GM23338 (cell line): ENCODE measurements around the gene CYTH3. TPM values are rescaled to one million over a fixed set of nuclear protein-coding genes. Genes with fewer than 3 reads are reported as not detected.

ENCODE experiments used
- ATAC-seq: fragments of 200-7000 bp; cut with Tn5 transposase; 3 replicates; pipeline ENCODE4 v1.9.1; 2020
- DNase-seq: peaks from one replicate; pipeline ENCODE4 v3.0.0-alpha.2; 2015; ENCODE audit warnings: low spot score
- H2AFZ ChIP-seq: fragments of 200-600 bp; sonication (generic); 2 replicates; pipeline ENCODE4 v1.8.0; 2016; ENCODE audit warnings: antibody characterized with exemption, mild to moderate bottlenecking, moderate library complexity
- H3F3A ChIP-seq: fragments of 200-600 bp; sonication (generic); replicated peaks from 2 replicates; pipeline ENCODE4 v1.8.0; 2017; ENCODE audit warnings: antibody characterized with exemption, mixed run types, low read depth
- H3K27ac ChIP-seq: fragments of 200-600 bp; sonication (generic); 2 replicates; pipeline ENCODE4 v1.6.1; 2016; ENCODE audit warnings: low read depth
- H3K27me3 ChIP-seq: fragments of 200-600 bp; sonication (generic); 2 replicates; pipeline ENCODE4 v1.8.0; 2016; ENCODE audit warnings: mild to moderate bottlenecking, mixed run types, moderate library complexity; ENCODE audit not compliant: insufficient read depth
- H3K36me3 ChIP-seq: fragments of 200-600 bp; sonication (generic); 2 replicates; pipeline ENCODE4 v1.8.0; 2016; ENCODE audit warnings: mild to moderate bottlenecking; ENCODE audit not compliant: insufficient read depth
- H3K4me1 ChIP-seq: fragments of 200-600 bp; sonication (generic); 2 replicates; pipeline ENCODE4 v1.8.0; 2016; ENCODE audit warnings: mild to moderate bottlenecking, moderate library complexity; ENCODE audit not compliant: insufficient read depth
- H3K4me2 ChIP-seq: fragments of 200-600 bp; sonication (generic); 2 replicates; pipeline ENCODE4 v1.7.1; 2017; ENCODE audit warnings: mixed run types
- H3K4me3 ChIP-seq: fragments of 200-600 bp; sonication (generic); 2 replicates; pipeline ENCODE4 v1.6.1; 2016; ENCODE audit warnings: mixed run types
- H3K79me2 ChIP-seq: fragments of 200-600 bp; sonication (generic); replicated peaks from 2 replicates; pipeline ENCODE4 v1.8.0; 2017; ENCODE audit warnings: mild to moderate bottlenecking; ENCODE audit not compliant: insufficient read depth
- H3K9me2 ChIP-seq: fragments of 200-600 bp; sonication (generic); 2 replicates; pipeline ENCODE4 v1.8.0; 2017; ENCODE audit not compliant: insufficient read depth
- H4K20me1 ChIP-seq: fragments of 200-600 bp; sonication (generic); replicated peaks from 2 replicates; pipeline ENCODE4 v1.8.0; 2017; ENCODE audit warnings: mild to moderate bottlenecking; ENCODE audit not compliant: insufficient read depth
- H3K27ac Mint-ChIP-seq: 2 replicates; pipeline ENCODE4 v1.8.0; 2020; ENCODE audit warnings: inconsistent platforms, mild to moderate bottlenecking, moderate library complexity, mixed read lengths
- H3K27me3 Mint-ChIP-seq: 3 replicates; pipeline ENCODE4 v1.8.0; 2022; ENCODE audit warnings: low read depth, mild to moderate bottlenecking, moderate library complexity, mixed read lengths, inconsistent platforms; ENCODE audit not compliant: insufficient read depth, poor library complexity
- H3K36me3 Mint-ChIP-seq: 3 replicates; pipeline ENCODE4 v1.8.0; 2021; ENCODE audit warnings: low read depth, mild to moderate bottlenecking, inconsistent platforms, moderate library complexity, mixed read lengths
- H3K4me1 Mint-ChIP-seq: 3 replicates; pipeline ENCODE4 v1.8.0; 2020; ENCODE audit warnings: mild to moderate bottlenecking, inconsistent platforms, mixed read lengths
- H3K4me3 Mint-ChIP-seq: 3 replicates; pipeline ENCODE4 v1.8.0; 2021; ENCODE audit warnings: moderate library complexity, mild to moderate bottlenecking, inconsistent platforms, mixed read lengths
- H3K9me3 Mint-ChIP-seq: 3 replicates; pipeline ENCODE4 v1.8.0; 2020; ENCODE audit warnings: moderate library complexity, mild to moderate bottlenecking, inconsistent platforms, mixed read lengths
- CTCF ChIP-seq, 2 experiments: fragments of 200-600 bp in 1 of 2; sonication (generic) in 1 of 2; conservative IDR thresholded peaks; 2 replicates each; pipeline versions ENCODE4 v1.5.1 to v1.6.1; 2016 to 2017; ENCODE audit warnings: antibody characterized with exemption in 2 of 2, low read depth in 2 of 2, mild to moderate bottlenecking in 2 of 2, moderate library complexity in 1 of 2
- ETS1 ChIP-seq: IDR thresholded peaks from 2 replicates; pipeline ENCODE4 v1.6.1; 2016; ENCODE audit warnings: antibody characterized with exemption
- EZH2phosphoT487 ChIP-seq: fragments of 200-600 bp; sonication (generic); IDR thresholded peaks from one replicate; pipeline ENCODE4 v1.8.1; 2018; ENCODE audit warnings: antibody characterized with exemption; ENCODE audit not compliant: unreplicated experiment
- POLR2AphosphoS5 ChIP-seq: IDR thresholded peaks from 2 replicates; pipeline ENCODE4 v1.6.1; 2016; ENCODE audit warnings: antibody characterized with exemption, low read depth
- STAT1 ChIP-seq: IDR thresholded peaks from one replicate; pipeline ENCODE4 v1.6.1; 2016; ENCODE audit warnings: antibody characterized with exemption; ENCODE audit not compliant: unreplicated experiment
- ZNF114 ChIP-seq: fragments of 250-450 bp; sonication (Bioruptor Pico); IDR thresholded peaks from 2 replicates; pipeline ENCODE4 v1.5.0; 2020; ENCODE audit warnings: mild to moderate bottlenecking, moderate library complexity
- ZNF462 ChIP-seq: fragments of 250-450 bp; sonication (Bioruptor Pico); IDR thresholded peaks from 2 replicates; pipeline ENCODE4 v1.5.0; 2020; ENCODE audit warnings: mild to moderate bottlenecking, moderate library complexity
- polyA plus RNA-seq: library from polyadenylated mRNA; unstranded; fragments of >200 nt; fragmentation: Nextera tagmentation; extraction: Ambion mirVana; gene quantifications from 2 replicates; pipeline ENCODE4 v1.2.1, GENCODE V29; 2016
- total RNA-seq: library from RNA; depleted of rRNA; stranded (reverse); fragments of >200 nt; shearing (Covaris generic); gene quantifications from 2 replicates; pipeline ENCODE4 v1.2.3, GENCODE V29; 2014

Gene CYTH3
- total and polyA plus RNA-seq, 2 experiments from 2014 or later, result 4.6 to 15.3 TPM

- TF ChIP-seq ZNF462 (CRISPR knock-in tag), result no peak
- no peak for TF ChIP-seq CTCF (conservative IDR thresholded peaks at IDR 0.05; ENCODE audit: low read depth in 2 of 2)
- TF ChIP-seq STAT1, result no peak
- no peak for TF ChIP-seq ZNF114 (CRISPR knock-in tag)
Observed at GRCh38 chr7:6161463-6162330, 110.7 kb downstream of the CYTH3 start (continued).

GRCh38 chr7:6160191-6160623, 112.2 kb downstream of the CYTH3 start:
- Histone ChIP-seq H3K79me2 (peaks cover 6% of the 10 kb centered on the region; the same call in 1 of the 2 replicates), H3K36me3 (peaks cover 18% of the 10 kb centered on the region; the same call in 1 of the 2 replicates), H4K20me1 (peaks cover 5% of the 10 kb centered on the region), H3K9me2 (no peaks in the 10 kb centered on the region), H3K27ac (no peak overlapping the region; the same call in 1 of the 2 replicates), H3K27me3 (no peaks in the 10 kb centered on the region), H3F3A (no peaks in the 10 kb centered on the region), H3K4me3 (no peak overlapping the region), H2AFZ (no peak overlapping the region), H3K4me2 (no peak overlapping the region), H3K4me1 (no peaks in the 10 kb centered on the region)
- peaks cover 15% of the 10 kb centered on the region for H3K4me1 Mint-ChIP-seq
- peak; percentile 83 for DNase-seq
- TF ChIP-seq EZH2phosphoT487 (no peak), POLR2AphosphoS5 (no peak), ETS1 (no peak), CTCF (conservative IDR thresholded peaks at IDR 0.05; ENCODE audit: low read depth in 2 of 2) (peak; percentile 64 to 82), ZNF114 (CRISPR knock-in tag) (no peak)
- no peak overlapping the region for H3K27ac Mint-ChIP-seq
- ATAC-seq, result peak; percentile 82
- H3K4me3 Mint-ChIP-seq, result no peak overlapping the region
- peaks cover 4% of the 10 kb centered on the region for H3K27me3 Mint-ChIP-seq
- H3K9me3 Mint-ChIP-seq, result no peaks in the 10 kb centered on the region
- peaks cover 41% of the 10 kb centered on the region for H3K36me3 Mint-ChIP-seq
